ENCODE results near the gene HNRNPM.

DNA sequence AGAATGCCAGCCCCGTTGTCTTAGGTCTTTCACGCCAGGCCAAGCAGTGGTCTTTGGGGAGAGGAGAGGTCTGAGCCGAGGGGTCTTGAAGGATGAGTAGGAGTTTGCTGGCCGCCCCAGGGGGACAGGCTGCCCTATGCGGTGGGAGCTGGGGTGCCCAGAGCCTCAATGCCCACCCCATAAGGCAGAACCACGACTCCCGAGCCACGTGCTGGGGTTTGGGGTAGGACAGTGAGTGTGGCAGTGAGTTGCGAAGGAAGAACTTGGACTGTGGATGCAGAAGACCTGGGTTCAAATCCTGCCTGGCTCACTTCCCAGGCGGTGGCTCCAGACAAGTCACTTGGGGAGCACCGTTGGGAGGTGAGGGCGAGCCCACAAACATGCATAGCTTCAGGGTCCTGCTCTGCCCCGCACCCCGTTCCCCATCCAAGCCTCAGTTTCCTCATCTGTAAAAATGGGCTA lies 49.1 kb upstream of the HNRNPM start:
- TF ChIP-seq CTCF (IDR thresholded peaks at IDR 0.05) (no peak), EZH2 (IDR thresholded peaks at IDR 0.05; ENCODE audit: borderline replicate concordance, insufficient read depth, low read depth, low read length, poor library complexity, severe bottlenecking) (no peak)

Data from B cell (primary cell).